GM19468 (cell line): Measurements from ENCODE around the gene CDHR4.

Source experiments
- ATAC-seq: cut with Tn5 transposase; IDR thresholded peaks from one replicate; pipeline ENCODE4 v1.9.1; 2021; ENCODE audit warnings: mild to moderate bottlenecking, moderate library complexity, moderate number of reproducible peaks; ENCODE audit not compliant: unreplicated experiment; ENCODE audit errors: extremely low read depth

The CDHR4 gene

GRCh38 chr3:49747792-49748480 lies 51.7 kb downstream of the CDHR4 start:
- ATAC-seq, result no peak

- ATAC-seq, result no peak
Measured at GRCh38 chr3:49745986-49746385, 53.7 kb downstream of the CDHR4 start.
